ENCODE data around the gene CPTP. TPM values are rescaled to one million over a fixed set of nuclear protein-coding genes. Genes with fewer than 3 reads are reported as not detected.

CPTP gene
- total RNA-seq, 1 experiment from 2014 or later: 14.0 TPM

DNA sequence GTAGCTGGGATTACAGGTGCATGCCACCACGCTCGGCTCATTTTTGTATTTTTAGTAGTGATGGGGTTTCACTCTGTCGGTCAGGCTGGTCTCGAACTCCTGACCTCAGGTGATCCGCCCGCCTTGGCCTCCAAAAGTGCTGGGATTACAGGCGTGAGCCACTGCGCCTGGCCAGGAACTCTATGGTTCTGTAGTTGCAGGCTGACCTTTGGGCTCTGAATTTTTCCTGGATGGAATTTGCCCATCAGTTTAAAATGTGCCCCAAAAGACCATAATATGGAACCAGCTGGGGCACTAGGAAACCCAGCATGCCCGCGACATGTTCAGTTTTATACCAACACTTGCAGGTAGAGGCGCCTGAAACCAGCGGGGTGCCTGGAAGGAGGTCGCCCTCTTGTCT lies 46.0 kb upstream of the CPTP start:
- Histone ChIP-seq H3K14ac (ENCODE audit: insufficient read depth, low read length) (no peak overlapping the region), H2AFZ (ENCODE audit: low read length) (no peak overlapping the region), H3K27me3 (ENCODE audit: insufficient read depth, low read length) (no peaks in the 10 kb centered on the region), H3K4me2 (ENCODE audit: insufficient read depth, insufficient read length, low read length) (no peak overlapping the region), H2BK120ac (ENCODE audit: low read depth, low read length, poor library complexity, severe bottlenecking) (no peak overlapping the region), H3K27ac (ENCODE audit: insufficient read length, low read depth, low read length) (no peak overlapping the region), H2AK5ac (ENCODE audit: insufficient read length, low read length) (no peak overlapping the region), H4K91ac (ENCODE audit: insufficient read length, low read depth, low read length) (no peak overlapping the region), H2BK15ac (ENCODE audit: low read depth, low read length) (no peak overlapping the region), H3K9ac (ENCODE audit: extremely low read depth, insufficient read length, low read length) (no peak overlapping the region), H4K20me1 (ENCODE audit: control insufficient read depth, insufficient read depth, insufficient read length) (no peaks in the 10 kb centered on the region), H3K23me2 (ENCODE audit: insufficient read length, low read depth, low read length, poor library complexity, severe bottlenecking) (peaks cover 6% of the 10 kb centered on the region), H2BK5ac (ENCODE audit: insufficient read length, low read length) (no peak overlapping the region), H3T11ph (ENCODE audit: low read length) (no peak overlapping the region), H3K23ac (ENCODE audit: insufficient read length, low read depth, low read length) (no peak overlapping the region), H4K8ac (replicated peaks; ENCODE audit: insufficient read length, low read depth, low read length) (no peak overlapping the region), H3K9me3 (ENCODE audit: control insufficient read depth, low read depth, low read length) (no peaks in the 10 kb centered on the region), H2BK20ac (ENCODE audit: low read depth, low read length, poor library complexity, severe bottlenecking) (no peak overlapping the region), H3K4ac (ENCODE audit: low read depth, low read length) (no peak overlapping the region), H4K5ac (ENCODE audit: insufficient read length, low read depth, low read length) (no peak overlapping the region), H3K56ac (ENCODE audit: insufficient read length, low read depth, low read length) (no peak overlapping the region), H3K79me1 (ENCODE audit: insufficient read depth, low read depth, low read length, poor library complexity, severe bottlenecking) (no peaks in the 10 kb centered on the region), H3K4me1 (ENCODE audit: insufficient read depth, low read length) (no peaks in the 10 kb centered on the region; the same call in 1 of the 2 replicates), H2BK12ac (ENCODE audit: insufficient read length, low read depth, low read length) (no peak overlapping the region), H3K79me2 (ENCODE audit: insufficient read depth, low read length) (no peaks in the 10 kb centered on the region), H3K18ac (ENCODE audit: insufficient read length, low read depth, low read length) (no peak overlapping the region)
- Mint-ChIP-seq H3K27ac (no peak overlapping the region; a peak in 1 of 7 replicates), H3K4me3 (no peak overlapping the region), H3K4me1 (peaks cover 4 to 7% of the 10 kb centered on the region in 2 experiments; a peak in 3 of 4 replicates), H3K36me3 (ENCODE audit: insufficient read depth in 1 of 3, low read depth in 3 of 3) (no peaks in the 10 kb centered on the region), H3K27me3 (ENCODE audit: low read depth) (peaks cover 9% of the 10 kb centered on the region), H3K9me3 (no peaks in the 10 kb centered on the region; a peak in 1 of 5 replicates)
- TF ChIP-seq, protein P1, sequence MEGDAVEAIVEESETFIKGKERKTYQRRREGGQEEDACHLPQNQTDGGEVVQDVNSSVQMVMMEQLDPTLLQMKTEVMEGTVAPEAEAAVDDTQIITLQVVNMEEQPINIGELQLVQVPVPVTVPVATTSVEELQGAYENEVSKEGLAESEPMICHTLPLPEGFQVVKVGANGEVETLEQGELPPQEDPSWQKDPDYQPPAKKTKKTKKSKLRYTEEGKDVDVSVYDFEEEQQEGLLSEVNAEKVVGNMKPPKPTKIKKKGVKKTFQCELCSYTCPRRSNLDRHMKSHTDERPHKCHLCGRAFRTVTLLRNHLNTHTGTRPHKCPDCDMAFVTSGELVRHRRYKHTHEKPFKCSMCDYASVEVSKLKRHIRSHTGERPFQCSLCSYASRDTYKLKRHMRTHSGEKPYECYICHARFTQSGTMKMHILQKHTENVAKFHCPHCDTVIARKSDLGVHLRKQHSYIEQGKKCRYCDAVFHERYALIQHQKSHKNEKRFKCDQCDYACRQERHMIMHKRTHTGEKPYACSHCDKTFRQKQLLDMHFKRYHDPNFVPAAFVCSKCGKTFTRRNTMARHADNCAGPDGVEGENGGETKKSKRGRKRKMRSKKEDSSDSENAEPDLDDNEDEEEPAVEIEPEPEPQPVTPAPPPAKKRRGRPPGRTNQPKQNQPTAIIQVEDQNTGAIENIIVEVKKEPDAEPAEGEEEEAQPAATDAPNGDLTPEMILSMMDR (conservative IDR thresholded peaks at IDR 0.05): no peak
- no peak for DNase-seq
- no CpG with 5 or more reads among the region's 13 CpGs for WGBS (ENCODE audit: extremely low coverage, insufficient read length, low lambda C conversion rate)
